ENCODE data around the gene PPM1J. TPM values are rescaled to one million over a fixed set of nuclear protein-coding genes. Genes with fewer than 3 reads are reported as not detected.

The PPM1J gene
- total and polyA plus RNA-seq, 9 of the 15 experiments (the other 6 are each of a cell fraction or from before 2014, with no cell fraction given): 0.25 to 10.5 (median 4.2) TPM

- TF ChIP-seq ZNF395 (CRISPR knock-in tag; IDR thresholded peaks at IDR 0.05): peak; percentile 84; the same call in 1 of the 2 replicates
- peak; percentile 54 for TF ChIP-seq POLR2B (IDR thresholded peaks at IDR 0.05; ENCODE audit: low read depth, partially characterized antibody)
- TF ChIP-seq ZNF121 (CRISPR knock-in tag; conservative IDR thresholded peaks at IDR 0.05): no peak
- peak; percentile 72 for TF ChIP-seq TFE3 (CRISPR knock-in tag; IDR thresholded peaks at IDR 0.05)
- TF ChIP-seq RAD51 (IDR thresholded peaks at IDR 0.05; ENCODE audit: borderline replicate concordance, low read depth): peak; percentile 80
- 0 out of 2 replicates have a peak, but pooled peaks have one; percentile 29 for TF ChIP-seq JUND (IDR thresholded peaks at IDR 0.05; ENCODE audit: borderline replicate concordance, low read depth, low read length)
- no peak; the same call in 2 of the 3 replicates for TF ChIP-seq JUND (tag; IDR thresholded peaks at IDR 0.05; ENCODE audit: borderline replicate concordance, low read depth, low read length)
- no peak for TF ChIP-seq RBM15 (IDR thresholded peaks at IDR 0.05; ENCODE audit: insufficient read depth, low read length)
- no peak for TF ChIP-seq THRA (IDR thresholded peaks at IDR 0.05)
- peak; percentile 13; the same call in 1 of the 2 replicates for TF ChIP-seq SMARCA4 (IDR thresholded peaks at IDR 0.05)
- no peak for TF ChIP-seq CEBPB (tag; IDR thresholded peaks at IDR 0.05)
- 0 out of 2 replicates have a peak, but pooled peaks have one; percentile 32 for TF ChIP-seq SUPT5H (IDR thresholded peaks at IDR 0.05)
- 0 out of 2 replicates have a peak, but pooled peaks have one; percentile 34 for TF ChIP-seq ETV5 (CRISPR knock-in tag; IDR thresholded peaks at IDR 0.05; ENCODE audit: low read depth)
- 0 out of 2 replicates have a peak, but pooled peaks have one; percentile 22 for TF ChIP-seq CREB5 (CRISPR knock-in tag; IDR thresholded peaks at IDR 0.05)
- peak; percentile 8; the same call in 1 of the 2 replicates for TF ChIP-seq BHLHE40 (IDR thresholded peaks at IDR 0.05; ENCODE audit: low read length)
- TF ChIP-seq DMBX1 (CRISPR knock-in tag; IDR thresholded peaks at IDR 0.05; ENCODE audit: borderline replicate concordance): no peak
- TF ChIP-seq NFIC (IDR thresholded peaks at IDR 0.05): peak; percentile 92
- peak; percentile 60 for TF ChIP-seq POLR2G (IDR thresholded peaks at IDR 0.05; ENCODE audit: low read depth, low read length)
- TF ChIP-seq ASH1L (IDR thresholded peaks at IDR 0.05; ENCODE audit: borderline replicate concordance, low read depth, partially characterized antibody): no peak
- no peak for TF ChIP-seq NCOA1 (IDR thresholded peaks at IDR 0.05; ENCODE audit: low read depth)
- TF ChIP-seq ZNF354B (CRISPR knock-in tag; IDR thresholded peaks at IDR 0.05): no peak
Measured at GRCh38 chr1:112698366-112699310, 16.5 kb downstream of the PPM1J start (continued).
